HL-60 (cell line): Measurements from ENCODE around the gene IFITM10.

Source experiments
- CTCF ChIP-seq: IDR thresholded peaks from one replicate; pipeline ENCODE4 v1.5.1; 2011; ENCODE audit warnings: low read length, control low read depth, inconsistent platforms; ENCODE audit not compliant: insufficient read depth
- GABPA ChIP-seq: IDR thresholded peaks from 2 replicates; pipeline ENCODE4 v1.6.1; 2012; ENCODE audit warnings: low read depth
- POLR2AphosphoS5 ChIP-seq: IDR thresholded peaks from 2 replicates; pipeline ENCODE4 v1.6.1; 2012; ENCODE audit warnings: low read depth
- REST ChIP-seq: IDR thresholded peaks from 2 replicates; pipeline ENCODE4 v1.6.1; 2012; ENCODE audit warnings: low read depth; ENCODE audit not compliant: insufficient replicate concordance

GRCh38 chr11:1778141-1778911 lies 27.9 kb upstream of the IFITM10 start:
- TF ChIP-seq POLR2AphosphoS5 (no peak), CTCF (no peak), REST (no peak), GABPA (no peak)
